Heart right ventricle (tissue), 16 donors: ENCODE data around the gene R3HDM4. TPM values are rescaled to one million over a fixed set of nuclear protein-coding genes. Genes with fewer than 3 reads are reported as not detected.
A peak's percentile ranks its signal among the peaks of the same experiment; 100 is the strongest.
"Not testable (repeated sequence)": the region's sequence is repeated elsewhere in the genome, so short reads cannot be mapped to it uniquely, and the experiment has no call there.

ENCODE experiments used
- ATAC-seq, 8 donors: fragments of 200-7000 bp; cut with Tn5 transposase; one replicate each; pipeline ENCODE4 v1.9.1; 2020; ENCODE audit warnings: mild to moderate bottlenecking in 8 of 8, moderate library complexity in 8 of 8, moderate number of reproducible peaks in 1 of 8
- DNase-seq, 2 donors: peaks; one replicate each; pipeline ENCODE4 v3.0.0-alpha.2; 2020
- H3K27ac ChIP-seq, 10 donors: fragments of 200-600 bp; sonication (generic) in 2 of 10; one replicate each; pipeline versions ENCODE4 v1.5.0 to v1.8.0; 2020 to 2022; ENCODE audit warnings: mild to moderate bottlenecking in 3 of 10
- H3K27me3 ChIP-seq, 7 donors: fragments of 200-600 bp; one replicate each; pipeline ENCODE4 v1.8.0; 2021 to 2022; ENCODE audit warnings: mild to moderate bottlenecking in 2 of 7
- H3K36me3 ChIP-seq, 9 donors: fragments of 200-600 bp; sonication (generic) in 1 of 9; one replicate each; pipeline versions ENCODE4 v1.5.0 to v1.8.0; 2020 to 2022; ENCODE audit warnings: mild to moderate bottlenecking in 2 of 9
- H3K4me1 ChIP-seq, 9 donors: fragments of 200-600 bp; sonication (generic) in 1 of 9; one replicate each; pipeline versions ENCODE4 v1.5.0 to v1.8.0; 2020 to 2022; ENCODE audit warnings: mild to moderate bottlenecking in 4 of 9
- H3K4me3 ChIP-seq, 10 donors: fragments of 200-600 bp; sonication (generic) in 2 of 10; one replicate each; pipeline versions ENCODE4 v1.5.0 to v1.8.0; 2020 to 2022; ENCODE audit warnings: mild to moderate bottlenecking in 7 of 10, moderate library complexity in 2 of 10
- H3K9me3 ChIP-seq, 11 donors: fragments of 200-600 bp in 10 of 11; sonication (generic) in 2 of 11; one replicate each; pipeline versions ENCODE4 v1.5.0 to v1.8.0; 2013 to 2022; ENCODE audit warnings: mild to moderate bottlenecking in 2 of 11, control low read depth in 1 of 11, moderate library complexity in 1 of 11
- WGBS, 2 donors: extraction: QIAGEN DNeasy Blood & Tissue Kit; methylation state at CpG; one replicate each; pipeline ENCODE4 v1.1.7; 2013; ENCODE audit warnings: inconsistent platforms in 1 of 2; 5-methylcytosine and 5-hydroxymethylcytosine counted together
- intact Hi-C, 10 donors: fragments of 100-400 bp; cut with DNase I; formaldehyde crosslinking; loops; one replicate each; pipeline versions ENCODE4 v1.11.1 to v1.14.2; 2022
- polyA plus RNA-seq, 2 donors: library from polyadenylated mRNA; stranded (reverse); fragments of 200-250 nt; gene quantifications; one replicate each; pipeline ENCODE4 v1.2.3, GENCODE V29; 2013
- total RNA-seq, 10 donors: library from RNA; stranded (reverse); fragmentation: NEBNext Ultra II Directional in 3 of 10; extraction: Animal tissue kit (Norgen Biotek cat#: 25700) in 3 of 10; gene quantifications; one replicate each; pipeline versions ENCODE4 v1.2.1 to v1.2.4, GENCODE V29; 2021 to 2023
- TF ChIP-seq, protein P1 (sequence below), 9 donors: fragments of 200-600 bp; sonication (generic) in 2 of 9; IDR thresholded peaks; one replicate each; pipeline versions ENCODE4 v1.5.0 to v1.8.0; 2021 to 2022; ENCODE audit warnings: antibody characterized with exemption in 9 of 9, mild to moderate bottlenecking in 5 of 9, moderate library complexity in 1 of 9
- donor health status: Arrhythmogenic right ventricular cardiomyopathy.
- donor health status: ischemic (EF 13 %, LVEDD 7.1; RV severe dilation, severe dysfunction).
- donor health status: healthy with polysubstance abuse.
- donor health status: DM: no; HTN: yes; CAD: no.
- donor health status: DM: no; HTN: no; CAD: no.
- donor health status: ischemic (EF 25% LVEDD 6.9; RV normal size, moderate dysfunction).
- donor health status: ischemic (EF 25% LVEDD 5.7; RV mildly dilated, moderate dysfunction).
- donor health status: healthy.
- donor health status: DM: yes; HTN: yes; CAD: no.
- donor health status: Ischemic cardiomyopathy.
- donor health status: ischemic (EF 35%, LVEDD 5.7; RV mildly dilated, moderate dysfunction).
- donor health status: nonischemic (EF 11% LVEDD 7.7; RV severe dilation, severe dysfunction).
- donor health status: DM: yes; HTN: yes; CAD: no.
- donor health status: PGD.
- donor health status: ischemic (EF 29% LVEDD 5.4; RV normal size, mild dysfunction).
- donor health status: nonischemic (EF 23%, LVEDD 6.1; RV moderate dilation, normal function).

R3HDM4 gene
- total and polyA plus RNA-seq, 12 donors: 16.3 to 49.8 (median 20.8) TPM

GRCh38 chr19:850221-850978 lies 62.6 kb downstream of the R3HDM4 start:
- peaks cover 7 to 34% (median 13%) of the 10 kb centered on the region in 9 donors for H3K4me1 ChIP-seq
- WGBS, 2 donors: 19 to 20% methylated on average over 27 to 28 of the region's 28 CpGs
- H3K9me3 ChIP-seq: no peaks in the 10 kb centered on the region
- peak; percentile 90 to 92 for DNase-seq
- H3K36me3 ChIP-seq: no peaks in the 10 kb centered on the region
- intact Hi-C loops: loop anchor here in 3 of 10 donors (10.0 kb wide), 3 partner anchors 56 to 134 kb away; partner anchors contain the start of genes PTBP1 (in 1 of the 3) and WDR18 (in 1 of the 3)
- TF ChIP-seq, protein P1, sequence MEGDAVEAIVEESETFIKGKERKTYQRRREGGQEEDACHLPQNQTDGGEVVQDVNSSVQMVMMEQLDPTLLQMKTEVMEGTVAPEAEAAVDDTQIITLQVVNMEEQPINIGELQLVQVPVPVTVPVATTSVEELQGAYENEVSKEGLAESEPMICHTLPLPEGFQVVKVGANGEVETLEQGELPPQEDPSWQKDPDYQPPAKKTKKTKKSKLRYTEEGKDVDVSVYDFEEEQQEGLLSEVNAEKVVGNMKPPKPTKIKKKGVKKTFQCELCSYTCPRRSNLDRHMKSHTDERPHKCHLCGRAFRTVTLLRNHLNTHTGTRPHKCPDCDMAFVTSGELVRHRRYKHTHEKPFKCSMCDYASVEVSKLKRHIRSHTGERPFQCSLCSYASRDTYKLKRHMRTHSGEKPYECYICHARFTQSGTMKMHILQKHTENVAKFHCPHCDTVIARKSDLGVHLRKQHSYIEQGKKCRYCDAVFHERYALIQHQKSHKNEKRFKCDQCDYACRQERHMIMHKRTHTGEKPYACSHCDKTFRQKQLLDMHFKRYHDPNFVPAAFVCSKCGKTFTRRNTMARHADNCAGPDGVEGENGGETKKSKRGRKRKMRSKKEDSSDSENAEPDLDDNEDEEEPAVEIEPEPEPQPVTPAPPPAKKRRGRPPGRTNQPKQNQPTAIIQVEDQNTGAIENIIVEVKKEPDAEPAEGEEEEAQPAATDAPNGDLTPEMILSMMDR (IDR thresholded peaks at IDR 0.05): no peak
- peak overlapping the region in 6 of 10 donors; percentile 0 to 21 (median 8) for H3K4me3 ChIP-seq
- H3K27ac ChIP-seq: peak overlapping the region; percentile 60 to 84 (median 79)
- peaks cover 0 to 59% (median 52%) of the 10 kb centered on the region in 7 donors for H3K27me3 ChIP-seq
- peak; percentile 85 to 93 (median 90) for ATAC-seq

- Histone ChIP-seq H3K27me3 (peaks cover 0 to 67% (median 54%) of the 10 kb centered on the region in 7 donors), H3K27ac (peak overlapping the region in 2 of 10 donors; percentile 9 to 60), H3K4me1 (peaks cover 7 to 34% (median 13%) of the 10 kb centered on the region in 9 donors)
- H3K9me3 ChIP-seq, DNase-seq, ATAC-seq, intact Hi-C loops, H3K36me3 ChIP-seq, H3K4me3 ChIP-seq: not testable (repeated sequence)
- 87 to 90% methylated on average over 8 of the region's 8 CpGs for WGBS, 2 donors
Measured at GRCh38 chr19:849195-849594, 63.8 kb downstream of the R3HDM4 start.

DNA sequence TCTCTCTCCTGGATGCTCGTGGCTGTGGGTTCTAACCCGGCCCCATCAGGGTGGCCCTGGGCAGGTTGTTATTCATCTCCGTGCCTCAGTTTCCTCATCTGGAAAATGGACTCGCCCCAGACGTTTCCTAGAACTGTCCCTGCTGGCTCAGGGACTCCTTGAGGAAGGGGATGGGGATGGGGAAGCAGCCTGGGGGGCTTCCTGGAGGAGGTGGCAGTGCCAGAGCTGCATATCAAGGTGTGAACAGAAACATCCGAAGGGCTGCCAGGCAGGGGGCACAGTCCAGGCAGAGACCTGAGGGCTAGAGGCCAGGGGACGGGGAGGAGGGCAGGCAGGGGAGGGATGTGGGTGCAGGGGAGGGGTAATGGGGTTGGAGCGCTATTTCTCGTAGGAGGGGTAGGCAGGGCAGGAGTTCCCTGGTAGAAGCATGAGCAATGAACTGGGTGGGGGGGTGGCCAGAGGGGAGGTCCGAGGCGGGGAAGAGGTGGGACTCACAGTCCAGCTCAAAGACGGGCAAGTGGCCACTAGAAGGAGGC lies 64.6 kb downstream of the R3HDM4 start:
- Histone ChIP-seq H3K9me3 (no peaks in the 10 kb centered on the region), H3K27ac (peak overlapping the region in 5 of 10 donors; percentile 8 to 60 (median 22)), H3K4me3 (no peak overlapping the region), H3K4me1 (peaks cover 11 to 40% (median 17%) of the 10 kb centered on the region in 9 donors), H3K27me3 (peaks cover 5 to 73% (median 60%) of the 10 kb centered on the region in 7 donors), H3K36me3 (no peaks in the 10 kb centered on the region)
- TF ChIP-seq, protein P1 (IDR thresholded peaks at IDR 0.05): no peak
- ATAC-seq: peak in 3 of 8 donors; percentile 1 to 16 (median 3)
- intact Hi-C loops: no loop called here
- peak in 1 of 2 donors; percentile 44 for DNase-seq
- WGBS, 2 donors: 49 to 58% methylated on average over 12 of the region's 12 CpGs

Other genes with a start within 250 kb of the R3HDM4 start
- 100 to 1,000 TPM in 3 of 10 donors, 10 to 100 TPM in 7; 33.4 to 153 (median 77.3) TPM for gene FSTL3, start 236.8 kb downstream of the R3HDM4 start, total RNA-seq
- 100 to 1,000 TPM; 118 to 279 TPM for gene FSTL3, start 236.8 kb downstream of the R3HDM4 start, polyA plus RNA-seq
- not detected for gene PRSS57, start 217.8 kb downstream of the R3HDM4 start, total RNA-seq
- gene PRSS57, start 217.8 kb downstream of the R3HDM4 start, polyA plus RNA-seq: under 1 TPM in 1 of 2 donors, not detected in 1; 0.06 TPM
- 10 to 100 TPM; 12.5 to 33.0 (median 17.7) TPM for gene PALM, start 204.3 kb downstream of the R3HDM4 start, total RNA-seq
- gene PALM, start 204.3 kb downstream of the R3HDM4 start, polyA plus RNA-seq: 10 to 100 TPM; 18.9 to 36.7 TPM
- not detected for gene MISP, start 162.1 kb downstream of the R3HDM4 start, total RNA-seq
- under 1 TPM in 1 of 2 donors, not detected in 1; 0.01 TPM for gene MISP, start 162.1 kb downstream of the R3HDM4 start, polyA plus RNA-seq
- 100 to 1,000 TPM in 1 of 10 donors, 10 to 100 TPM in 9; 46.2 to 106 (median 56.8) TPM for gene PTBP1, start 115.8 kb downstream of the R3HDM4 start, total RNA-seq
- gene PTBP1, start 115.8 kb downstream of the R3HDM4 start, polyA plus RNA-seq: 10 to 100 TPM; 48.2 to 74.3 TPM
- gene PLPPR3, start 91.3 kb downstream of the R3HDM4 start, total RNA-seq: not detected
- not detected for gene PLPPR3, start 91.3 kb downstream of the R3HDM4 start, polyA plus RNA-seq
- gene AZU1, start 85.4 kb downstream of the R3HDM4 start, total RNA-seq: 1 to 10 TPM in 1 of 10 donors, not detected in 9; 1.7 TPM
- gene AZU1, start 85.4 kb downstream of the R3HDM4 start, polyA plus RNA-seq: under 1 TPM in 1 of 2 donors, not detected in 1; 0.06 TPM
- gene PRTN3, start 72.2 kb downstream of the R3HDM4 start, total RNA-seq: not detected
- gene PRTN3, start 72.2 kb downstream of the R3HDM4 start, polyA plus RNA-seq: under 1 TPM in 1 of 2 donors, not detected in 1; 0.12 TPM
- gene ELANE, start 60.9 kb downstream of the R3HDM4 start, total RNA-seq: 1 to 10 TPM in 3 of 10 donors, under 1 TPM in 4, not detected in 3; 0.26 to 2.8 (median 0.76) TPM
- 1 to 10 TPM; 3.0 to 5.4 TPM for gene ELANE, start 60.9 kb downstream of the R3HDM4 start, polyA plus RNA-seq
- 100 to 1,000 TPM in 4 of 10 donors, 10 to 100 TPM in 6; 21.1 to 326 (median 72.5) TPM for gene CFD, start 53.6 kb downstream of the R3HDM4 start, total RNA-seq
- gene CFD, start 53.6 kb downstream of the R3HDM4 start, polyA plus RNA-seq: 100 to 1,000 TPM; 567 to 583 TPM
- 10 to 100 TPM; 17.6 to 37.4 (median 26.2) TPM for gene MED16, start 20.0 kb downstream of the R3HDM4 start, total RNA-seq
- gene MED16, start 20.0 kb downstream of the R3HDM4 start, polyA plus RNA-seq: 10 to 100 TPM; 31.0 to 42.9 TPM
- gene RNU6-9, start 19.7 kb downstream of the R3HDM4 start, total RNA-seq: not detected
- gene RNU6-9, start 19.7 kb downstream of the R3HDM4 start, polyA plus RNA-seq: not detected
- gene KISS1R, start 4.1 kb upstream of the R3HDM4 start, total RNA-seq: not detected
- not detected for gene KISS1R, start 4.1 kb upstream of the R3HDM4 start, polyA plus RNA-seq
- 10 to 100 TPM in 1 of 10 donors, 1 to 10 TPM in 9; 3.0 to 11.7 (median 5.3) TPM for gene ARID3A, start 12.8 kb upstream of the R3HDM4 start, total RNA-seq
- 1 to 10 TPM; 3.7 to 4.2 TPM for gene ARID3A, start 12.8 kb upstream of the R3HDM4 start, polyA plus RNA-seq
- 10 to 100 TPM; 17.3 to 25.0 (median 20.3) TPM for gene WDR18, start 71.1 kb upstream of the R3HDM4 start, total RNA-seq
- gene WDR18, start 71.1 kb upstream of the R3HDM4 start, polyA plus RNA-seq: 10 to 100 TPM; 44.0 to 66.4 TPM
- under 1 TPM in 3 of 10 donors, not detected in 7; 0.08 to 0.10 (median 0.09) TPM for gene GRIN3B, start 87.2 kb upstream of the R3HDM4 start, total RNA-seq
- under 1 TPM in 1 of 2 donors, not detected in 1; 0.01 TPM for gene GRIN3B, start 87.2 kb upstream of the R3HDM4 start, polyA plus RNA-seq
- gene TMEM259, start 107.9 kb upstream of the R3HDM4 start, total RNA-seq: 100 to 1,000 TPM in 8 of 10 donors, 10 to 100 TPM in 2; 94.3 to 141 (median 111) TPM
- gene TMEM259, start 107.9 kb upstream of the R3HDM4 start, polyA plus RNA-seq: 100 to 1,000 TPM; 144 to 289 TPM
- not detected for gene RNU6-2, start 108.3 kb upstream of the R3HDM4 start, total RNA-seq
- gene RNU6-2, start 108.3 kb upstream of the R3HDM4 start, polyA plus RNA-seq: not detected
- 100 to 1,000 TPM in 2 of 10 donors, 10 to 100 TPM in 8; 33.0 to 117 (median 63.5) TPM for gene CNN2, start 113.4 kb upstream of the R3HDM4 start, total RNA-seq
- 10 to 100 TPM; 49.0 to 61.2 TPM for gene CNN2, start 113.4 kb upstream of the R3HDM4 start, polyA plus RNA-seq
- gene ABCA7, start 126.9 kb upstream of the R3HDM4 start, total RNA-seq: 10 to 100 TPM in 1 of 10 donors, 1 to 10 TPM in 9; 4.3 to 18.1 (median 5.6) TPM
- gene ABCA7, start 126.9 kb upstream of the R3HDM4 start, polyA plus RNA-seq: 10 to 100 TPM in 1 of 2 donors, 1 to 10 TPM in 1; 2.7 to 23.4 TPM
- gene ARHGAP45, start 153.9 kb upstream of the R3HDM4 start, total RNA-seq: 10 to 100 TPM in 1 of 10 donors, 1 to 10 TPM in 9; 1.9 to 27.4 (median 4.1) TPM
- gene ARHGAP45, start 153.9 kb upstream of the R3HDM4 start, polyA plus RNA-seq: 1 to 10 TPM; 4.4 to 8.6 TPM
- gene POLR2E, start 182.2 kb upstream of the R3HDM4 start, total RNA-seq: 100 to 1,000 TPM; 111 to 215 (median 134) TPM
- gene POLR2E, start 182.2 kb upstream of the R3HDM4 start, polyA plus RNA-seq: 100 to 1,000 TPM; 116 to 212 TPM
- 100 to 1,000 TPM; 244 to 405 (median 299) TPM for gene GPX4, start 190.8 kb upstream of the R3HDM4 start, total RNA-seq
- gene GPX4, start 190.8 kb upstream of the R3HDM4 start, polyA plus RNA-seq: 100 to 1,000 TPM; 461 to 487 TPM